ENCODE data around the gene RORC.

Gene RORC

DNA sequence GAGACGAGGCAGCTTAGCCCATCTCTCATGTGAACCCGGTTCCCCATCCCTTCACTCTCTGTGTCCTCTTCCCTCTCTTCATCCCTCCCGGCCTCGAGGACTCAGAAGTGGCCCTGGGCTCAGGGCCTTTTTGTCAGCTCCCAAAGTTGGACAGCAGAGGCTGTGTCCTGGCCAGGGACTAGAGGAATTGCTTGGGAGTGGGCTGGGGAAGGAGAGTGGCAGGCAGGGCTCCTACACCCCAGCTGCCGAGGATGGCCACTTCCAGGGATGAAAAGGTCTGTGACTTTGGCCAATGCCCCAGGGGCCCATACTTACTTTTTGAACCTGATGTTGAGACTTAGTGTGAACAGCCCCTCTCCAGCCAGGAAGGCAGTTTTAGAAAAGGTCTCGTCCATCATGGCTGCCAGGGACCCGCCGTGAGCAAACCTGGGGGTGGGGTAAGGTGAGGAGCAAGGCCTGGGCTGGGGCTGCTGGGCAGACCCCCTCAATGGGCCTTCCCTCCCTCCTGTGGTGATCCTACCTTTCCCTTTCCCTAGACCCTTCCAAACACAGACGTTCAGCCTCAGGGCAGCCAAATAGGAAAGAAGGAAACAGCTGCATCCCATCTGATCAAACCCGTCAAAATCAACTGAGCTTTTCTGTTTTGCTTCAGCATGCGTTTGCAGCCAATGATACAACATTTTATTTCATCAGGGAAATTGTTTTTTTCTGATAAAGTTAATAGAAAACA is 16.4 kb upstream of the RORC start:
- DNase-seq: no peak

DNA sequence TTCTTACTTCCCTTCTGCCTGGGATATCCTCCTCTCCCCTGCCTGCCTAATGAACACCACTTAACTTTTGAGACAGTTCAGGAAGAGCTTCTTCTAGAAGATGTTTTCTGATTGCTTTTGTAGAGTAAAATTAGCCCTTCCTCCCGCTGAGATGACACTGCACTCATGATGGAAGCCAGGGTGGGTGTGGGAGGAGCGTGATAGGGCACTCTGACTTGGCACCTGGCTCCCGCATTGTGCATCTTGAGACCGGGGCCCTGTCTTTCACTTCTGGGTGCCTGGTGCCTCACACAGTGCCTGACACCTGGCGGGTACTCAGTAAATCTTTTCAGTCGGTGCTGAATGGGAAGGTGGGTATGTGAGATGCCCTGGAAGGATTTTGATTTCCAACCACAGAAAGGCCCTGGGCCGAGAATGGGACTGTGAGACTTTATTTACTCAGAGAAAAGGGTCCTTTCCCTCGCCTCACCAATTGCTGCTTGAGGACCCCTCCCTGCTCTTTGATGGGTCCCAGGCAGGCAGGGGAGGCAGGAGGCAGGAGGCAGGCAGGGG is 15.2 kb upstream of the RORC start:
- no peak for DNase-seq

DNA sequence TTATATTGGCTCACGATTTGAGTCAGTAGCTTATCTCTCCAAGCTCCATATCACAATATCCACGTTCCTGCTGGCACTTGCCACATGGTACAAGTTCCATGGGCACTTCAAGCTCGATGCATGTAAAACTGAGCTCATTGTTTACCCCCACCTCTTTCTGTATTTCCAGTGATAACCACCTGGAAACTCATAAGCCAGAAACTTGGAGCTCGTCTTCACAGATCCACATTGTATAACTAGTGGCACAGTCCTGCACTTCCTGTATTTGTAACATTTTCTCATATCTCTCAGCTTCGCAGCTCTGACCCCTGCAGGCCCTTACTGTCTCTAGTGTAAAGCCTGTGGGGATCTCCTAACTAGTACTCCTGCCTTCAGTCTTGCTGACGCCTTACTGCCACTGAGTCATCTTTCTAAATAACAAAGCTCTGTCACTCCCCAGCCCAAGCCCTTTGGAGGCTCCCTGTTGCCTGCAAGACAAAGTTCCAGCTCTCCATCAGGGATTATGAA is 14.5 kb upstream of the RORC start:
- no peak for DNase-seq

- no peak for DNase-seq
Observed at GRCh38 chr1:151843398-151843797, 11.8 kb upstream of the RORC start.

DNA sequence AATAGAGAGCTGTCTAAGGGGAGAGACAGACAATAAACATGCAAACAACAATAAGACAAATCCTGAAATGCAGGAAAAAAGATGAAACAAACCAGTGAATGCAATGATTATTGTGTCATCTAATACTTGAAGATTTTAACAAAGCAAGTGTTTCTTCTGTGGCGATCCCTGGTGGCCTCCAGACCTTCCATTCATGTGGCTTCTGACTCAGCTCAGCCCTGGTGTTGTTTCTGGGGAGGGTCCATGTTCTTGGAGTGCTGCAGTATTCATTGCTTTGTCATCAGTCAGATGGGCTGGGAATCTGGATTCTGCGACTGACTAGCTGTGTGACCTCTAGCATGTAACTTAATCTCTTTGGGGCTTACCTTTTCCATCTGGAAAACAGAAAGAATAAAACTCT is 9.5 kb upstream of the RORC start:
- no peak for DNase-seq

GRCh38 chr1:151840421-151840820 is 8.8 kb upstream of the RORC start:
- no peak for DNase-seq

DNA sequence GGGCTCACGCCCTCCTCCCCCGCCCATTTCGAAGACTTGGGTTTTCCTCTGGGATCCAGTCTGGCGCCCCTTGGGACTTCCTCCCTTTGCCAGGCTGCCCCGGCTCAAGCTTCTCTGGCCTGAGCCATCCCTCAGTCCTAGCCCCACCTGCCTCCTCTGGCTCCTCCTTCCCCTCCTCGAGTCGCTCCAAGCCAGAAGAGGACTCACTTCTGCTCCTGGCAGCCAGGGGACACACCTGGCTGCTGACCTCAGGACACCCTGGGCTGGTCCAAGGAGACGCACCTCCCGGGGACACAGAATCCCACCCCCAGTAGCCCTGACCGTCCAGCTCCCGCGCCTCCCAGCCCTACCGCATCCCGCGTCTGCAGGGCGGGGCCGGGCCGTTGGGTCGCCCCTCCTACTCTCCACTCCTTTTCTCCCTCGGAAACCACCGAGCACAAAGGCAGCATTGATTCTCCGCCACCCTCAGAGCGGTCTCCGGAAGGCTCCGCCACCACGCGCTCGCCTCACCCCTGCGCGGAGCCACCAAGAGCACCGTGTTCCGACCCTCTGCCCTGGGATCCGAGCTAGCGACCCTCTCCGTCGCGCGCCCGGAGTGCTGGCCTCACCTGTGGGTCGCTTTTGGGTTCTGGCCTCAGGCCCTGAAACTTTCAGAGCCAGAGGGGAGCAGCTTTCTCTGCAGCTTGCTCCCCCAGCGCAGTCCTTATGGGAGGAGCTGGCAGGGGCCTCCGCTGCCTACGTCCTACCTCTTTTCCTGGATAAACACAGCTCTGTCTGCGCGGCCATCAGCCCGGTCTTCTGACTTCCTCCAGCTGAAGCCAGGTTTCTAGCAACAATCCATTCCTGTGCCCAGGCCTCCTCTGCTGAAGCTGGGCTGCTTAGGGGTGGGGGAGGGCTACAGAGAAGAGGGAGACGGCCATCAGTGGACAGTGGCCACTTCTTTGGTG is 8.1 kb upstream of the RORC start, which contains the start of gene C2CD4D:
C2CD4D (minus strand) TSS at position 364 of the 947 bp plus-strand sequence. CDS start 831 bp downstream, outside the sequence.
- DNase-seq: peak; percentile 83 to 85

- DNase-seq: no peak
Observed at GRCh38 chr1:151839082-151839412, 7.4 kb upstream of the RORC start.

DNA sequence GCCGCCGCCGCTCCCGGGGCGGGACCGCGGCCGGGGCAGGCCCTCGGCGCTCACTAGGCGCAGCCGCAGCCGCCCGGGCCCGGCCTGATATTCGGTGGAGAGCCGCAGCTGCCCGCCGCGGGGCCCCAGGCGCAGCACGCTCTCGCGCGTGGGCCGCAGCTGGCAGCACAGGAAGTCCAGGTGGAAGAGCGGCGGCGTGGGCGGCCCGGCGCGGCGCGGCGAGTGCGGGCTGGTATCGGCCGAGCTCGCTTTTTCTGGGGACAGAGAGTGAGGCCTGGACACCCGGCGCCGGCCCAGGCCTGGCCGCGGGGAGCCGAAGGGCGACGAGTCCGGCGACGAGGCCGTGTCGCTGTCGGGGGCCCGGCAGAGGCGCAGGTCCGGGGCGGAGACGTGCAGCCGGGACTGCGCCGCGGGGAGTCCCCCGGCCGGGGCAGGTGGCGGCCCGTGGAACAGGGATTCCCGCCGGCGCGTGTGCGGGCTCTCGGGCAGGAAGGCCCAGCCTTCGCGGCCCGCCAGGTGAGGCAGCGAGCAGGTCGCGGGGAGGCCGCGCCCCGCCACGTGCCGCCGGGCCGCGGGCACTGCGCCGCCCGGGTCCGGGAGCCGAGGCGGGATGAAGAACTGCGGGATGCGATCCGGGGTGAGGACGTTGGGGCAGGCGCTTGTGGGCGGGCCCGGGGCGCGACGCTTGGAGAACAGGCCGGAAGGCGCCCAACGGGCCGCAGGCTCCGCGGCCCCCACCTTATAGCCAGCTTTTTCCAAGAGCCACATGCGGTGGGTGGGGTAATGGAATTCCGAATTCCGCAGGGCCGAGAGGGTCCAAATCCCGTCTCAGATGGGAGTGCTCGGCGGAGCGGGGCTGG is 6.8 kb upstream of the RORC start:
- DNase-seq: no peak

DNA sequence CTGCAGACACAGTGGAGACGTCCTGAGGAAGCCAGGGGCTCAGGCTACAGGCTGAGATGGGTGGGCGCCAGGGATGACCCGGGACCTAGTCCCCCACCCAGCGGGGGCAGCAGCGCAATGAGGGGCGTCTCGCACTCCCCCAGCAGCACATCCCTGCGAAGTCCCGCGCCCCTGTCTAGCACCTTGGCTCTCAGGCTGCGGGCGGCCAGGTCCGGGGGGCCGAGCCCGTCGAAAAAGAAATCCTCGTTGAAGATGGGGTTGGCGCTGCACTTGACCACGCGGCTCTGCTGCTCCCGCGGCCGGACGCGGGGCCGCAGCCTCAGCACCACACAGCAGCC is 6.3 kb upstream of the RORC start:
- DNase-seq: no peak

GRCh38 chr1:151837197-151837596 is 5.6 kb upstream of the RORC start:
- DNase-seq: no peak

DNA sequence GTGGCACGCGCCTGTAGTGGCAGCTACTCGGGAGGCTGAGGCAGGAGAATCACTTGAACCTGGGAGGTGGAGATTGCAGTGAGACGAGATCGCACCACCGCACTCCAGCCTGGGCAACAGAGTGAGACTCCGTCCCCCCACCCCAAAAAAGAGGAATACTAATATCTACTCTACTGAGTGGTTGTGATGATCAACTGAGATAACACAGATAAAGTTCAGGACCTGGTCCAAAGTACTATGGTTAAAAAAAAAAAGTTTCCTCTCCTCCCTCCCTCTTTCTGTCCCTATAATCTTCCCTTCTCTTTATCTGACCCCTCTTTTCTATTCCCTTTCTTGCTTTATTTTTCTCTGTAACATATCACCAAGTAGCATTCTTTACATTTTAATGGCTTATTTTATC is 4.0 kb upstream of the RORC start:
- DNase-seq: no peak

- DNase-seq: no peak
Observed at GRCh38 chr1:151834239-151834638, 2.6 kb upstream of the RORC start.

DNA sequence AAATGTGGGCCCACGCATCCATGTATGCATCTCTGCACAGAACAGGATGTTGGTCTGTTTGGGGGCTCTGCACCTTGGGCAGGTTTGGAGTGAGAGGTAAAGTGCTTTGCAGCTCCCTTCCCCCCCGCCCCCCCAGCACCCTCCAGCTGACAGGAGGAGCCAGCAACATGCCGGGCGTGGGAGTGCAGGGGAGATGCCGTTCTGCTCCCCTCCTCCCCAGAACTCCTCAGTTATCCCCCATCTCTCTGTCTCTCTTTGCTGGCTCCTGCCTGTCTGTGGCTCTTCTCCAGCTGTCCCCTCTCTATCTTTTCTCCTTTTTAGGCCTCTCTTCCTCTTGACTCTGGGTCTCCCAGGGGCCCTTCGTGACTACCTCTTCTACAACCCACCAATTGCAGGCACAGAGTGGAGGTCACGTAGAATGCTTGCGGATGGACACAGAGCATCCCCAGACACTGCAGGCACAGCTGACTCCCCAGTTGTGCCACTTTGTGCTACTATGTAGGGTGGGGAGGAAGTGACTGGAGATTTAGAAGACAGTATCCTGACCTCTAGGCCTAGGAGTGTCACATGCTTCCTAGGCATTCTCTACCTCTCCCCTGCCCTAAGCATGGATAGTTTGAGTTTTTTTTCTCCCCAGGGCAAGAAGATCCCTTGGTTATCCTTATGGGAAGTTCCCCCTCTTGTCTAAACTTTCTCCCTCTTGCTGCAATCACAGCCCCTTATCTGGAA is 1.7 kb upstream of the RORC start:
- no peak for DNase-seq

DNA sequence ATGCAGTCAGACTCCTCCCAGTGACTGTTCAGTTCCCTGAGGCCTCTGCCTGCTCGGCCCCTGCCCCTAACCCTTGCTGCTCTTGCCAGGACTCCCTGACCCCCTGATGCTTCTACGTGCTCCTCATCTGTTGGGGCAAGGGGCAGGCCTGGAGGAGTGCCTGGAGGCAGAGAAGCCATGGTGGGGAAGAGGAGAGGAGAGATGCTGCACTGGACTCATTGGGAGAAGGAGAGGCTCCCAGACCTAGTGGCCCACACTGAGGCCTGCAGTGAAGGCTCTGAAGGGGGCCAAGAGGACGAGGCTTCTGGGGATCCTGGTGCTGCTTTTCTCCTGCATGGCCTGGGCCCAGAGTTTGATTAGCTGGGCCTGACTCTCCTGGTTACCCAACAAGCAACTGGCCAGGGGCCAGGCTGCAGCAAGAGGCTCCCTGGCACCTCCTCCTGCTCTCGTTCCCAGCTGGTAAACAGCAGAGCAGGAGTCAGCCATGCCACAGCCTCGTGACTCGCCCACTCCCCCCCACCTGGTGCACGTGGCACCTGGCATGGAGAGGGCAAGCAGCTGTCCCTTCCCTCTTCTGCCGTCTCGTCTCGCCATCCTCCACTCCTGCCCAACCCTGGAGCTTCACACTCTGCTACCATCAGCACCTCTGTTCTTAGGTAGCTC is 847 bp upstream of the RORC start:
- peak; percentile 59 to 76 for DNase-seq

GRCh38 chr1:151831256-151831591 is 378 bp downstream of the RORC start:
- no peak for DNase-seq

- no peak for DNase-seq
Observed at GRCh38 chr1:151830055-151830454, 1.5 kb downstream of the RORC start.

- DNase-seq: peak in 1 of 2 experiments; percentile 19
Observed at GRCh38 chr1:151829352-151830046, 2.1 kb downstream of the RORC start.

DNA sequence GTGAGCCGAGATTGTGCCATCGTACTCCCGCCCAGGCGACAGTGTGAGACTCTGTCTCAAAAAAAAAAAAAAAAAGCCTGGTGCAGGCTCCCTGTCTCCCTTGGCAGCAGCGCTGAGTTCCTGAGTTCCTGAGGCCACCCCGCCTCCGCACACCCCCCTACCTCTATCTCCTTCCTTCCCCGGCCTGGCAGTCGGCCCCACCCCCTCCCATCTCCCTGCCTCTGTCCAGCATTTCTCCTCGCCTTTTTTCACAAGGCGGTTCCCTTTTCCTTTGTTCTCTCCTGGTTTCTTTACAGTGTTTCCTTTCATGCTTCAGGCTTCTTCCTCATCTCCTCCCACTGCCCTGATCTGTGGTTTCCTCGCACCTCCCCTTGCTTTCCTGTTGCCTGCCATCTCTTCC is 2.7 kb downstream of the RORC start:
- DNase-seq: no peak

DNA sequence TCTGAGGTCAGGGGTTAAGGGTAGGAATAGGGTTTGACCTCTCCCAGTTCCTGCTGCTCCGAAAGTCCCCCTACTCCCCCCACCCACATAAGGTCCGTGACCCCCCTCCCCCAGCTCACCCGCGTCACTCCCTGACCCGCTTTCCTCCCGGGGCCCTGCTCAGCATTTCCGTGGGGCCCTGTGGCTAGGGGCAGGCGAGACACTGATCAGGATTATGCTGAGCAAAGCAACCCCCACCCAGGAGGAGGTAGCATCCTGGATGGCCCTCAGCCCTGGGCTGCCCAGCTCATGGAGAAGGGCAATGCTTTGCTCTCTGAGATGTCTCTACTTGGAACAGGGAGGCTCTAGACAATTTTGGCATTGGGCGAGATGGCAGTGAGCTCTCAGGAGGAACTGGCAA is 3.7 kb downstream of the RORC start:
- DNase-seq: no peak
